H9 (cell line): Measurements from ENCODE around the gene MTA2. TPM values are rescaled to one million over a fixed set of nuclear protein-coding genes. Genes with fewer than 3 reads are reported as not detected.
"Not testable (repeated sequence)": the region's sequence is repeated elsewhere in the genome, so short reads cannot be mapped to it uniquely, and the experiment has no call there.

Source experiments
- DNase-seq: peaks from one replicate; pipeline ENCODE4 v3.0.0-alpha.2; 2017
- H2AFZ ChIP-seq: one replicate; pipeline ENCODE4 v1.6.1; 2013; ENCODE audit warnings: mild to moderate bottlenecking, low read length, control low read depth, moderate library complexity
- H2AK5ac ChIP-seq: 2 replicates; pipeline ENCODE4 v1.6.1; 2013; ENCODE audit warnings: low read length, control low read depth, mixed read lengths; ENCODE audit not compliant: insufficient read length
- H2BK120ac ChIP-seq: one replicate; pipeline ENCODE4 v1.6.1; 2013; ENCODE audit warnings: low read depth, mild to moderate bottlenecking, low read length, control low read depth, inconsistent platforms; ENCODE audit not compliant: poor library complexity, severe bottlenecking
- H2BK12ac ChIP-seq: 2 replicates; pipeline ENCODE4 v1.6.1; 2013; ENCODE audit warnings: low read length, control low read depth, mixed read lengths, low read depth; ENCODE audit not compliant: insufficient read length
- H2BK15ac ChIP-seq: 2 replicates; pipeline ENCODE4 v1.6.1; 2013; ENCODE audit warnings: low read depth, low read length, control low read depth
- H2BK20ac ChIP-seq: one replicate; pipeline ENCODE4 v1.6.1; 2013; ENCODE audit warnings: low read depth, mild to moderate bottlenecking, low read length, control low read depth, inconsistent platforms; ENCODE audit not compliant: poor library complexity, severe bottlenecking
- H2BK5ac ChIP-seq: 2 replicates; pipeline ENCODE4 v1.6.1; 2013; ENCODE audit warnings: low read length, control low read depth, mixed read lengths; ENCODE audit not compliant: insufficient read length
- H3K14ac ChIP-seq: 2 replicates; pipeline ENCODE4 v1.6.1; 2013; ENCODE audit warnings: low read length, control low read depth; ENCODE audit not compliant: insufficient read depth
- H3K18ac ChIP-seq: 2 replicates; pipeline ENCODE4 v1.6.1; 2013; ENCODE audit warnings: low read depth, mild to moderate bottlenecking, mixed read lengths, low read length, control low read depth; ENCODE audit not compliant: insufficient read length
- H3K23ac ChIP-seq: 2 replicates; pipeline ENCODE4 v1.6.1; 2013; ENCODE audit warnings: low read length, control low read depth, mixed read lengths, low read depth; ENCODE audit not compliant: insufficient read length
- H3K23me2 ChIP-seq: 2 replicates; pipeline ENCODE4 v1.6.1; 2013; ENCODE audit warnings: low read depth, mild to moderate bottlenecking, mixed read lengths, low read length, control low read depth; ENCODE audit not compliant: insufficient read length, poor library complexity, severe bottlenecking
- H3K27ac ChIP-seq: 2 replicates; pipeline ENCODE4 v1.5.1; 2013; ENCODE audit warnings: low read length, control low read depth, mixed read lengths, low read depth; ENCODE audit not compliant: insufficient read length
- H3K27me3 ChIP-seq: 2 replicates; pipeline ENCODE4 v1.6.1; 2013; ENCODE audit warnings: low read length, control low read depth, inconsistent platforms; ENCODE audit not compliant: insufficient read depth
- H3K4ac ChIP-seq: 2 replicates; pipeline ENCODE4 v1.6.1; 2013; ENCODE audit warnings: low read depth, mild to moderate bottlenecking, control low read depth, inconsistent platforms, low read length, moderate library complexity
- H3K4me1 ChIP-seq: 2 replicates; pipeline ENCODE4 v1.6.1; 2013; ENCODE audit warnings: low read length, control low read depth, inconsistent platforms; ENCODE audit not compliant: insufficient read depth
- H3K4me2 ChIP-seq: 2 replicates; pipeline ENCODE4 v1.6.1; 2013; ENCODE audit warnings: low read length, control low read depth, mixed read lengths; ENCODE audit not compliant: insufficient read length, insufficient read depth
- H3K56ac ChIP-seq: 2 replicates; pipeline ENCODE4 v1.6.1; 2013; ENCODE audit warnings: low read depth, mild to moderate bottlenecking, mixed read lengths, low read length, control low read depth; ENCODE audit not compliant: insufficient read length
- H3K79me1 ChIP-seq: 2 replicates; pipeline ENCODE4 v1.6.1; 2013; ENCODE audit warnings: low read depth, mild to moderate bottlenecking, moderate library complexity, low read length, control low read depth, inconsistent platforms; ENCODE audit not compliant: insufficient read depth, poor library complexity, severe bottlenecking
- H3K79me2 ChIP-seq: 2 replicates; pipeline ENCODE4 v1.6.1; 2013; ENCODE audit warnings: low read length, control low read depth, inconsistent platforms; ENCODE audit not compliant: insufficient read depth
- H3K9ac ChIP-seq: 2 replicates; pipeline ENCODE4 v1.6.1; 2013; ENCODE audit warnings: low read length, control low read depth, mixed read lengths; ENCODE audit not compliant: insufficient read length; ENCODE audit errors: extremely low read depth
- H3K9me3 ChIP-seq: one replicate; pipeline ENCODE4 v1.6.1; 2013; ENCODE audit warnings: low read depth, low read length, inconsistent platforms; ENCODE audit not compliant: control insufficient read depth
- H3T11ph ChIP-seq: one replicate; pipeline ENCODE4 v1.6.1; 2013; ENCODE audit warnings: mild to moderate bottlenecking, low read length, control low read depth, inconsistent platforms
- H4K20me1 ChIP-seq: one replicate; pipeline ENCODE4 v1.6.1; 2013; ENCODE audit not compliant: control insufficient read depth, insufficient read length, insufficient read depth
- H4K5ac ChIP-seq: 2 replicates; pipeline ENCODE4 v1.6.1; 2013; ENCODE audit warnings: low read depth, mild to moderate bottlenecking, mixed read lengths, low read length, control low read depth; ENCODE audit not compliant: insufficient read length
- H4K8ac ChIP-seq: replicated peaks from 2 replicates; pipeline ENCODE4 v1.6.1; 2013; ENCODE audit warnings: low read length, control low read depth, mixed read lengths, low read depth; ENCODE audit not compliant: insufficient read length
- H4K91ac ChIP-seq: 2 replicates; pipeline ENCODE4 v1.6.1; 2013; ENCODE audit warnings: low read depth, mild to moderate bottlenecking, moderate library complexity, mixed read lengths, low read length, control low read depth; ENCODE audit not compliant: insufficient read length
- H3K27ac Mint-ChIP-seq, 3 experiments: 2 replicates in 2 of 3; 3 replicates in 1 of 3; pipeline ENCODE4 v1.8.0; 2020 to 2021; ENCODE audit warnings: mixed read lengths in 3 of 3, mild to moderate bottlenecking in 1 of 3, moderate library complexity in 1 of 3
- H3K27me3 Mint-ChIP-seq: 2 replicates; pipeline ENCODE4 v1.8.0; 2021; ENCODE audit warnings: low read depth, mild to moderate bottlenecking, moderate library complexity, mixed read lengths
- H3K36me3 Mint-ChIP-seq, 3 experiments: 2 replicates in 2 of 3; 3 replicates in 1 of 3; pipeline ENCODE4 v1.8.0; 2020 to 2021; ENCODE audit warnings: low read depth in 3 of 3, mixed read lengths in 3 of 3; ENCODE audit not compliant: insufficient read depth in 1 of 3
- H3K4me1 Mint-ChIP-seq, 2 experiments: 2 replicates each; pipeline ENCODE4 v1.8.0; 2020; ENCODE audit warnings: mixed read lengths in 2 of 2
- H3K4me3 Mint-ChIP-seq, 2 experiments: 2 replicates in 1 of 2; 3 replicates in 1 of 2; pipeline ENCODE4 v1.8.0; 2020 to 2021; ENCODE audit warnings: mild to moderate bottlenecking in 2 of 2, mixed read lengths in 2 of 2, moderate library complexity in 1 of 2
- H3K9me3 Mint-ChIP-seq, 2 experiments: 2 replicates in 1 of 2; 3 replicates in 1 of 2; pipeline ENCODE4 v1.8.0; 2020; ENCODE audit warnings: mild to moderate bottlenecking in 2 of 2, mixed read lengths in 2 of 2, moderate library complexity in 1 of 2
- CTCF ChIP-seq: fragments of 200-600 bp; sonication (generic); conservative IDR thresholded peaks from 3 replicates; pipeline ENCODE4 v1.8.0; 2021; ENCODE audit warnings: antibody characterized with exemption, mild to moderate bottlenecking
- WGBS: extraction: QIAGEN DNeasy Blood & Tissue Kit; methylation state at CpG from one replicate; pipeline ENCODE4 v1.1.7; 2013; ENCODE audit warnings: missing lambda C conversion rate, low lambda C conversion rate, mixed read lengths; ENCODE audit not compliant: insufficient read length; ENCODE audit errors: extremely low coverage; 5-methylcytosine and 5-hydroxymethylcytosine counted together
- total RNA-seq: library from RNA; stranded (reverse); gene quantifications from 2 replicates; pipeline ENCODE4 v1.2.1, GENCODE V29; 2021

MTA2 gene
- total RNA-seq, 1 experiment from 2014 or later: 143 TPM

- Mint-ChIP-seq H3K27me3 (peaks cover 40% of the 10 kb centered on the region), H3K9me3 (no peaks in the 10 kb centered on the region; a peak in 2 of 5 replicates), H3K36me3 (peaks cover 5 to 25% (median 16%) of the 10 kb centered on the region in 3 experiments), H3K4me1 (peaks cover 57 to 73% of the 10 kb centered on the region in 2 experiments), H3K4me3 (peak overlapping the region; percentile 36 to 68), H3K27ac (peak overlapping the region; percentile 74 to 99 (median 95))
- H3K56ac ChIP-seq: no peak overlapping the region
- no CpG with 5 or more reads among the region's 4 CpGs for WGBS
- peak overlapping the region; percentile 1 for H3K27ac ChIP-seq
- H3K4ac ChIP-seq: peak overlapping the region; percentile 79; the same call in 1 of the 2 replicates
- no peak overlapping the region for H3K23ac ChIP-seq
- peak overlapping the region; percentile 95 for H2BK12ac ChIP-seq
- H4K91ac ChIP-seq: peak overlapping the region; percentile 73
- 0 out of 2 replicates have a peak overlapping the region, but pooled peaks have one; percentile 0 for H2BK15ac ChIP-seq
- H3K23me2 ChIP-seq: no peaks in the 10 kb centered on the region
- peaks cover 22% of the 10 kb centered on the region; the same call in 1 of the 2 replicates for H3K4me1 ChIP-seq
- no peak overlapping the region for H4K8ac ChIP-seq
- H3T11ph ChIP-seq: peak overlapping the region; percentile 46
- H3K4me2 ChIP-seq: peak overlapping the region; percentile 44
- no peaks in the 10 kb centered on the region for H3K9me3 ChIP-seq
- H3K79me2 ChIP-seq: no peaks in the 10 kb centered on the region
- H2BK20ac ChIP-seq: peak overlapping the region; percentile 97
- peaks cover 15% of the 10 kb centered on the region for H3K27me3 ChIP-seq
- peaks cover 2% of the 10 kb centered on the region for H4K20me1 ChIP-seq
- H3K18ac ChIP-seq: peak overlapping the region; percentile 95
- no peak overlapping the region for H2AK5ac ChIP-seq
- H3K14ac ChIP-seq: peak overlapping the region; percentile 90
- no peak overlapping the region for H2BK5ac ChIP-seq
- TF ChIP-seq CTCF: no peak
- H2BK120ac ChIP-seq: peak overlapping the region; percentile 93
- H2AFZ ChIP-seq: no peak overlapping the region
- H4K5ac ChIP-seq: no peak overlapping the region
- DNase-seq: no peak
- peak overlapping the region; percentile 14 for H3K9ac ChIP-seq
- H3K79me1 ChIP-seq: no peaks in the 10 kb centered on the region
Observed at GRCh38 chr11:62552485-62553079, 49.1 kb downstream of the MTA2 start.

GRCh38 chr11:62550478-62550877 is 51.2 kb downstream of the MTA2 start:
- not testable (repeated sequence) for H3K79me1 ChIP-seq, H3K9ac ChIP-seq, H4K20me1 ChIP-seq, H3K9me3 ChIP-seq, H2BK12ac ChIP-seq, H4K8ac ChIP-seq, H2BK15ac ChIP-seq, H3K9me3 Mint-ChIP-seq, H3K23ac ChIP-seq, DNase-seq, H2AK5ac ChIP-seq, H3K27ac ChIP-seq, H3K56ac ChIP-seq, H3T11ph ChIP-seq, H3K79me2 ChIP-seq, H3K4me2 ChIP-seq, H2BK5ac ChIP-seq, H2AFZ ChIP-seq, H4K91ac ChIP-seq, H2BK120ac ChIP-seq, H4K5ac ChIP-seq, H3K36me3 Mint-ChIP-seq
- no CpG with 5 or more reads among the region's 2 CpGs for WGBS
- H3K4ac ChIP-seq: peak overlapping the region; percentile 2; the same call in 1 of the 2 replicates
- H3K23me2 ChIP-seq: peaks cover 18% of the 10 kb centered on the region
- peak overlapping the region in 1 of 3 experiments; percentile 71; a peak in 1 of 7 replicates for H3K27ac Mint-ChIP-seq
- H3K14ac ChIP-seq: peak overlapping the region; percentile 9; the same call in 1 of the 2 replicates
- peaks cover 14% of the 10 kb centered on the region; the same call in 1 of the 2 replicates for H3K4me1 ChIP-seq
- peaks cover 56% of the 10 kb centered on the region for H3K27me3 Mint-ChIP-seq
- H3K18ac ChIP-seq: peak overlapping the region; percentile 80
- H3K4me3 Mint-ChIP-seq: 0 out of 5 replicates have a peak overlapping the region, but pooled peaks of 1 of the 2 experiments have one; percentile 4
- H2BK20ac ChIP-seq: peak overlapping the region; percentile 95
- H3K27me3 ChIP-seq: peaks cover 27% of the 10 kb centered on the region
- peaks cover 43 to 58% of the 10 kb centered on the region in 2 experiments for H3K4me1 Mint-ChIP-seq
